OCI-LY1 (cell line): Measurements from ENCODE around the gene DOCK4.

ENCODE experiments used
- EZH2 ChIP-seq: fragments of 200-600 bp; sonication (generic), shearing (Covaris generic); IDR thresholded peaks from 2 replicates; pipeline ENCODE4 v1.8.0; 2017; ENCODE audit warnings: borderline replicate concordance, mixed run types, mild to moderate bottlenecking, antibody characterized with exemption, low read length, moderate library complexity, mixed read lengths
- TF ChIP-seq, protein P1 (sequence below): fragments of 200-600 bp; sonication (generic), shearing (Covaris generic); IDR thresholded peaks from 2 replicates; pipeline ENCODE4 v1.5.1; 2017; ENCODE audit warnings: mild to moderate bottlenecking, antibody characterized with exemption, low read length, moderate library complexity, mixed read lengths

DNA sequence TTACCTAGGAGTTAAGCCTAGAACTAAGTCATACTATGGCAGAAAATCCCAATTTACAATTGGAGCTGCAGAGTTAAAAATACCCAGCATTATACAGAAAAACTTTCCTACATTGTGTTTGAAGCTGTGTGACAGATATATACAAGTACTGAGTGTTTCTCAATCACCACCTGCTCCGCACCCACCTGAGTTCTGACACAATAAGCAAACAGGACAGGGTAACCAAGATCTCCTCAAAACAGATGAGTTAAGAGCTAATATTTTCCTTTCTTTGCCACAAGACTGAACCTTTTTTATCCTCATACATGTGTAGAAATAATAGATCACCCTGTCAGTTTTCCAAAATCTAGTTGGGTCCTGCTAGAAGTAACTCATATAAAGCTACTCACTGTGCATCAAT is 186.3 kb downstream of the DOCK4 start:
- TF ChIP-seq, protein P1, sequence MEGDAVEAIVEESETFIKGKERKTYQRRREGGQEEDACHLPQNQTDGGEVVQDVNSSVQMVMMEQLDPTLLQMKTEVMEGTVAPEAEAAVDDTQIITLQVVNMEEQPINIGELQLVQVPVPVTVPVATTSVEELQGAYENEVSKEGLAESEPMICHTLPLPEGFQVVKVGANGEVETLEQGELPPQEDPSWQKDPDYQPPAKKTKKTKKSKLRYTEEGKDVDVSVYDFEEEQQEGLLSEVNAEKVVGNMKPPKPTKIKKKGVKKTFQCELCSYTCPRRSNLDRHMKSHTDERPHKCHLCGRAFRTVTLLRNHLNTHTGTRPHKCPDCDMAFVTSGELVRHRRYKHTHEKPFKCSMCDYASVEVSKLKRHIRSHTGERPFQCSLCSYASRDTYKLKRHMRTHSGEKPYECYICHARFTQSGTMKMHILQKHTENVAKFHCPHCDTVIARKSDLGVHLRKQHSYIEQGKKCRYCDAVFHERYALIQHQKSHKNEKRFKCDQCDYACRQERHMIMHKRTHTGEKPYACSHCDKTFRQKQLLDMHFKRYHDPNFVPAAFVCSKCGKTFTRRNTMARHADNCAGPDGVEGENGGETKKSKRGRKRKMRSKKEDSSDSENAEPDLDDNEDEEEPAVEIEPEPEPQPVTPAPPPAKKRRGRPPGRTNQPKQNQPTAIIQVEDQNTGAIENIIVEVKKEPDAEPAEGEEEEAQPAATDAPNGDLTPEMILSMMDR = no peak
- no peak for TF ChIP-seq EZH2
